Sigmoid colon (tissue), 4 donors: ENCODE measurements around the gene ESPNL.

Experiments
- CTCF ChIP-seq, 4 experiments: fragments of 450-650 bp in 3 of 4; fragments of 200-600 bp in 1 of 4; IDR thresholded peaks; one replicate each; pipeline ENCODE4 v1.5.1; 2016 to 2019; ENCODE audit warnings: antibody characterized with exemption in 4 of 4, mild to moderate bottlenecking in 3 of 4, moderate library complexity in 2 of 4
- EP300 ChIP-seq, 4 donors: sonication (generic); formaldehyde crosslinking; IDR thresholded peaks; one replicate each; pipeline ENCODE4 v1.6.1; 2017; ENCODE audit warnings: antibody characterized with exemption in 4 of 4
- POLR2A ChIP-seq, 2 donors: fragments of 450-650 bp; IDR thresholded peaks; one replicate each; pipeline ENCODE4 v1.6.1; 2016; ENCODE audit warnings: antibody characterized with exemption in 2 of 2, mild to moderate bottlenecking in 2 of 2, moderate library complexity in 2 of 2
- POLR2AphosphoS5 ChIP-seq, 4 donors: sonication (generic); formaldehyde crosslinking; IDR thresholded peaks; one replicate each; pipeline ENCODE4 v1.6.1; 2017; ENCODE audit warnings: antibody characterized with exemption in 4 of 4

GRCh38 chr2:238135601-238136150 lies 35.5 kb downstream of the ESPNL start:
- no peak for TF ChIP-seq EP300 (IDR thresholded peaks at IDR 0.05)
- TF ChIP-seq CTCF (IDR thresholded peaks at IDR 0.05): no peak
- no peak for TF ChIP-seq POLR2AphosphoS5 (IDR thresholded peaks at IDR 0.05)
- TF ChIP-seq POLR2A (IDR thresholded peaks at IDR 0.05): no peak
